Mammary epithelial cell (primary cell): Measurements from ENCODE around the gene KRTAP5-3.

Experiments
- CTCF ChIP-seq, 2 donors: IDR thresholded peaks in 1 of 2; conservative IDR thresholded peaks in 1 of 2; 2 replicates each; pipeline ENCODE4 v1.5.1; 2011 to 2012; ENCODE audit warnings: inconsistent platforms in 2 of 2, low read length in 2 of 2, mild to moderate bottlenecking in 2 of 2, control low read depth in 1 of 2, low read depth in 1 of 2; ENCODE audit not compliant: insufficient read depth in 1 of 2; ENCODE audit errors: extremely low read depth in 1 of 2
- EZH2 ChIP-seq: IDR thresholded peaks from 2 replicates; pipeline ENCODE4 v1.6.1; 2012; ENCODE audit warnings: low read length, inconsistent platforms, borderline replicate concordance

- TF ChIP-seq CTCF (conservative IDR thresholded peaks at IDR 0.05 in 1 of 2, IDR thresholded peaks at IDR 0.05 in 1 of 2; ENCODE audit: extremely low read depth in 1 of 2, insufficient read depth in 1 of 2, low read depth in 1 of 2, low read length in 2 of 2) (no peak), EZH2 (no peak)
Observed at GRCh38 chr11:1624621-1625020, 16.4 kb upstream of the KRTAP5-3 start.
